HG02884 (cell line): ENCODE results near the gene GH1.
A peak's percentile ranks its signal among the peaks of the same experiment; 100 is the strongest.

Experiments
- ATAC-seq: cut with Tn5 transposase; IDR thresholded peaks from one replicate; pipeline ENCODE4 v1.9.1; 2021; ENCODE audit warnings: mild to moderate bottlenecking, moderate library complexity; ENCODE audit not compliant: unreplicated experiment

GH1 gene

GRCh38 chr17:63945784-63946439 is 27.3 kb upstream of the GH1 start:
- ATAC-seq = no peak

DNA sequence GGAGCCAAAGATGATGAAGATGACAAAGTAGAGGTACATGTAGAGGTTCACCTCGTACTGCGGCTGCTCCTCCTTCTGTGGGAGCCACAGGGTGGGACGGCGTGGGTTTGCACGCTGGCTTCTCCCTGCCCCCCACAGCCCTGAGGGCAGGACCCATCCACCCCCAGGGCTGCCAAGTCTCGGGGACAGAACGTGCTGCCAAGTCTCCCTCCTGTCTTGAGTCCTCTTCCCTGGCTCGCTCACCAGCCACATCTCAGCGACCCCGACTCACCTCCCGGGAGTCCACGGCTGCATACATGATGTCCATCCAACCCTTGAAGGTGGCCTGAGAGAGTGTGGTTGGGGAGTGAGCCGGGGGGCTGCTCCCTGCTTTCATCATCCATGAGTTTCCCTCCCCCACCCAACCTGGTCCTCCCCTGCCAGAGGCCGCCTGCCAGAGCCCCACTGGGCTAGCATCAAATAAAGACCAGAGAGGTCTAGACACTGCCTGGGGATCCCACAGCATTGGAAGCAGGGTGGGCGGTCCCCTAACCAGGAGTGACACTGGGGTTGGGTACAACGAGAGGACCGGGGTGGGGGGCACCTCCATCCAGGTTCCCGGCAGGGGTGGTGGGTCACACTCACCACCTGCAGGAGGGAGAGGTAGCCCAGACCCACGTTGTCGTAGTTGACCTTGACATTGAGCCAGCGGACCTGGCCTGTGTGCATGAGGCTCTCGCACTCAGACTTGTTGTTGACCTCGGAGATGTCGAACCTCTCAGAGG is 26.3 kb upstream of the GH1 start:
- no peak for ATAC-seq

GRCh38 chr17:63943745-63944144 is 25.1 kb upstream of the GH1 start:
- ATAC-seq = no peak

DNA sequence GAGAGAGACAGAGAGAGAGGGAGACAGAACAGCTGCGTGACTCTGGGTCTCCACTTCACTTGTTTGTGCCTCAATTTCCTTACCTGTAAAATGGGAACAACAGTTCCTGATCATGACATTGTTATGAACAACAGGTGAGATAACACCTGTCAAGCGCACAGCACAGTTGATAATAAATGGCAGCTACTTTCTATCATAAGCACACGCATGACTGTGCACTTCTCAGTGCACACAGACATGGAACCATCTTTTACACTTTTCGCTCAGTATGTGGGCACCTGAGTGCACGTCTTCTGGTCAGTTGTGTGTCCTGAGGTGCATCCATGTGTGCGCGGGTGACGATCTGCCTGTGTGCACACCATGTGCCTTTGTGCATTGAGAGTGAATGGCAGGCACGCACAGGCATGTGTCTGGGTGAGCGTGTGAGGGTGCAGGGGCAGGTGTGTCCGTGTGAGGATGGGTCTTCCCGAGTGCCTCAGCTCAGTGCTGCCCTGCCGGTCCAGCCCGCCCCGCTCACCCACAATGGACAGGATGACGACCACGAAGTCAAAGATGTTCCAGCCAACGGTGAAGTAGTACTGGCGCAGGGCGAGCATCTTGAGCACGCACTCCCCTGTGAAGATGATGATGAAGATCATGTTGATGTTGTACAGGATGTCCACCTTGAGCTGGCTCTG is 23.8 kb upstream of the GH1 start:
- no peak for ATAC-seq

- ATAC-seq = no peak
Observed at GRCh38 chr17:63941751-63942150, 23.1 kb upstream of the GH1 start.

- ATAC-seq = no peak
Observed at GRCh38 chr17:63941162-63941561, 22.5 kb upstream of the GH1 start.

- no peak for ATAC-seq
Observed at GRCh38 chr17:63940584-63940983, 21.9 kb upstream of the GH1 start.

DNA sequence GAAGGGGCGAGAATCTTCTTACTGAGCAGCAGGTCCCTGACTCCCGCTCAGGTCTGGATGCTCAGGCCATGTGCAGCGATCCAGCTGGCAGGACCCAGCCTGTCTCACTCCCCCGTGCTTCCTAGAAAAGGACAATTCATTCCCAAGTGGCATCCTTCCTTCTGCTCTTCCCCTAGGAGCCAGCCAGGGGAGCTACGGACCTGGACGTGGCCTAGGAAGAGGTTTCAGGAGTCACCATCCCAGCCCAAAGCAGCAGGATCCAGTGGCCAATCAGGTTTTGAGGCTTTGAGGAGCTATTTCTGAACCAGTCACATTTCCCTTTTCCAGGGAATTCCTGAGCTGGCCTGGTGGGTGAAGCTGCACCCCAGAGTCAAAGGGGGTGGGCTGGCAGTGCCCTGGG is 21.2 kb upstream of the GH1 start:
- no peak for ATAC-seq

GRCh38 chr17:63939401-63939800 is 20.8 kb upstream of the GH1 start:
- ATAC-seq = no peak

GRCh38 chr17:63937920-63938319 is 19.3 kb upstream of the GH1 start:
- ATAC-seq = no peak

- no peak for ATAC-seq
Observed at GRCh38 chr17:63937319-63937718, 18.7 kb upstream of the GH1 start.

DNA sequence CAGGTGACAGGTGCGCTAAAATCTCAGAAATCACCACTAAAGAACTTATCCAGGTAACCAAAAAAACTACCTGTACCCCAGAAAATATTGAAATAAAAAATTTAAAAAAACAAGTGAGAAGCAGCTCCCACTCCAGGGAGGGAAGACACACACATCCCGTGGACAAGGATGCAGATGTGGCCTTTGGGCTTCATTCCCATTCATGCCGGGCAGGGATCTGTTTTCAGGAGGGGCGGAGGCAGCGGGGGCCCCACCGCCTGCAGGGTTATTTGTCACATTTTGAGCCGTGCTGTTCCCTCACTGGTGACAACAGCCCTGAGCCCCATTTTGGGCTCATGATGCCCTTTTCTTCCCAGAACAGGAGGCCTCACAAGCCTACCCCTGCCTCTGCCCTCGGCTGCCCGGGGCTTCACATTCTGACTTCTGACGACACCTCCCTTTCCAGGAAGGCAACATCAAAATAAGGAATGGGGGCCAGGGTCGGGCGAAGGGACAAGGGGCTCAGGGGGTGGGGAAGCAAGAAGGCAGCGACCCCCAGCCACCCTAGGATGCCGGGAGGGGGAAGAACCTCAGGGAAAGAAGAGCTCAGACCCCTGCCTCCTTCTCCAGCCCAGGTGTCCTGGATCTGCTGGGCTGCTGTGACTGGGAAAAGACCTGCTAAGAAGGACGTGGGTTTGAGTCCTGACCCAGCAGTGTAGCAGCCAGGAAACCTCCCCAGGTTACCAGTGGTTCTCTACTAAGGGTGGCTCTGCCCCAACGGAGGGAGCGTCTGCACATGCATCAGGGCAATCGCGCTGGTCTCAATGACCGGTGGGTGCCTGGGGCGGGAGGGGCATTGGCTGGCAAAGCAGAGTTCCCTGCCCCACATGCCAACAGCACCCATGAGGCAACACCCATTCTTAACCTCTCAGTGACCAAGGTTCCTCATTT is 15.8 kb upstream of the GH1 start:
- ATAC-seq = no peak

GRCh38 chr17:63933598-63933997 is 15.0 kb upstream of the GH1 start:
- no peak for ATAC-seq

DNA sequence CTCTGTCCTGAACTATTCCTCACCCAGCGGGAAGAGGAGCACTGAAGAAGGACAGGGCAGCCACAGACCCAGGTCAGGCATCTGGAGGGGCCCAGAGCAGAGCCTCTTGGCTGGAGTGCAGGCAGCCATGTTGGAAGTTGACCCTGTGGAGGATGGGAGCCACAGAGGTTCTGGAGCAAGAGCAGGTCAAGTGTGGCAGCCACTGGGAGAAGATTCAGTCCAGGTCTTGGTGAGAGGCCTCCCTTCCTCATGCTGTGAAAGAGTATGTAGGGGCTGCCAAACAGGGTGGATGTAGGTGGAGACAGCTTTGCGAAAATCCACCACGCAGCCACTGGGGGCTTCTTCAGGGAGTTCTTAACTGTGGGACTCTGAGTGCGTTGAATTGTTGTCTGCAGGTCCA is 14.1 kb upstream of the GH1 start:
- ATAC-seq = no peak

- peak; percentile 78 for ATAC-seq
Observed at GRCh38 chr17:63931981-63932561, 13.4 kb upstream of the GH1 start, which contains the start of gene CD79B. Gene CD79B (minus strand): TSS chr17:63932331. CDS start chr17:63932261, 70 bp downstream.

- no peak for ATAC-seq
Observed at GRCh38 chr17:63930951-63931575, 12.4 kb upstream of the GH1 start.

GRCh38 chr17:63929860-63930766 is 11.5 kb upstream of the GH1 start:
- no peak for ATAC-seq

- no peak for ATAC-seq
Observed at GRCh38 chr17:63928966-63929695, 10.5 kb upstream of the GH1 start.
